ENCODE data around the gene GID8.
A peak's percentile ranks its signal among the peaks of the same experiment; 100 is the strongest.

The GID8 gene

DNA sequence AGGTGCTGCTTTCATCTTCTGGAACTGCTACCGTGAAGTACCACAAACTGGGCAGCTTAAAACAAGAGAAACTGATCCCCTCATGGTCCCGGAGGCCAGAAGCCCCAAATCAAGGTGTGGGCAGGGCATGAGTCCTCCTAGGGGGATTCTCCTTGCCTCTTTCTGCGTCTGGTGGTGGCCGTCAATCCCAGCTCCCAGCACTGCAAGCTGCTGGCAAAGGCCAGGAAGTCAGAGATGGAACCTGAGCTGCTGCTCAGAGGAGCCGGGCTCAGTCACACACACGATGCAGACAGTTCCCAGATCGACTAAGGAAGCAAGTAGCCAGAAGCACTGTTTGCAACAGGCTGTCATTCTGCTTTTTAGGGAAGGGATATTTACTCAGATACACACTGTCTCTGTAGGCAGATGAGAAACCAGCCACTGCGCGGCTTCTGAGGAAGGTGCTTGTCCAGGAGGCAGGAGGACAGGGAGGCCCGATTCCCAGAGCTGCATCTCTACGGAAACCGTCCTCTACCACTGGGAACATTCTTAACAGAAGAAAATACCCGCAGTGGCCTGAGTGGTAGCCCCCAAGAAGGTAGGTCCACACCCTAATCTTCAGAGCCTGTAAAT is 53.4 kb downstream of the GID8 start:
- no peak for DNase-seq

- DNase-seq = no peak
Measured at GRCh38 chr20:62991863-62992262, 53.9 kb downstream of the GID8 start.

- DNase-seq = no peak
Measured at GRCh38 chr20:62993856-62994494, 56.0 kb downstream of the GID8 start.

DNA sequence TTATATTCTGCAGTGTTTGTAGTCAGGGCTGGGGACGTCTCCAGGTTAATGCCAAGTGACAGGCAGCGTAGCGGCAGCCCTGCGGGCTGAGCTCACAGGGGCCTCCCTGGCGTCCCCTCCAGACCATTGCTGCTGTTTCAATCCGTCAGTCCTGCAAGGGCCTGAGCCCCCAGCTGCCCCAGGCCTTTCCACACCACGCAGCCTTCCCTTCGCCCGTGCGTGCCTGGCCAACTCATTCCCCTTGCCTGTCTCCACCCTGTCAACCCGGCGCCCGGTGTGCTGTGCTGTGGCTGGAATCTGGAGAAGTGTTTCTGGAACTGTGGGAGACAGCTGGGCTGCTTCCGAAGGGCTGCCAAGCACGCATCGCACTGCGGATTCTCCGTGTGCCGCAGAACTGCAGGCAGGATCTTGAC is 56.9 kb downstream of the GID8 start:
- DNase-seq = no peak

DNA sequence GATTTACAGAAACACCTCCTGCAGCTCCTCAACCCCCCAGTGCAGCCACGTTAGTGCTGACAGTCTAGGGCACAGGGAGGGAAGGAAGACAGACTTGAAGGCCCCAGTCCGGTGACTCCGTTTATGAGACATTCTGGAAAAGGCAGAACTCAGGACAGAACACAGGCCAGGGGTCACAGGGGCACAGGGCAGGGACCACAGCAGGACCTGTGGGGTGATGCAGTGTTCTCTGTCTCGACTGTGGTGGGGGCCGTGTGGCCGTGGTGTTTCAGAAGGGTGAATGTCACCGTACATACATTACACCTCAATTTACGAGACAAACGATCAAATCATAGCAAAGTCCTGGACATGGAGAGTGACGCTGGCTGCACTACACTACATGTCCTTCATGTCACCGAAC is 57.5 kb downstream of the GID8 start:
- DNase-seq = no peak

DNA sequence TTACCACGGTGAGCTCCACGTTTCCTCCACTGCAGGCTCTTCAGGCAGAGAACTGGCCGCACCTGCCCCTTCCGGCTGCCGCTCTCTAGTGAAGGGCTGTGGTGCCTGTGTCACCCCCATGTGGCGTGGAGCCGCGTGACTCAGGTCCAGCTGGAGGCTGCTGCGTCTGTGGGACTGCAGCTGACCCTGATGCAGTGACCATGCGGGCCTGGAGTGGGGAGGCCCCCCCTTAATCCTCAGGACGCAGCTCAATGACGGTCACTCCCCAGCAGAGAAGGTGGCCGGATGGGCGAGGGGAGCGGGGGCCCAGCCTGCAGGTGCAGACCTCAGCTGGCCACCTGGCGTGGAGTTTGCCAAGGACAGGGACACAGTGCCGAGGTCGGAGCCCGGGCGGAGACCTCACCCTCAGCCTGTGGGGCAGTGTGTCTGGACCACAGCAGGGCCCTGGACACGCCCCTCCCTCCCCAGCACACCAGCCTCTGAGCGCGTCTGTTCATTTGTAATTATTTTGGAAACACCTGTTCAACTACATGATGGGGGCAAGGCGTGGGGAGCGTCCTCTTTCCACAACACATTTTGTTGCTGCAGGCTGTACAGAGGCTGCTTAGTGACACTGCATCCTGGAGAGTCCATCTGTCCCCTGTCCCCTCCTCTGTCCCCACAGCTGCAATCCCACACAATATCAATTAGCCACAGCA is 58.1 kb downstream of the GID8 start:
- DNase-seq = peak; percentile 50

GRCh38 chr20:62996596-62996982 is 58.6 kb downstream of the GID8 start:
- no peak for DNase-seq

- DNase-seq = no peak
Measured at GRCh38 chr20:62997417-62998035, 59.6 kb downstream of the GID8 start.
